ENCODE data around the gene B3GALT4. TPM values are rescaled to one million over a fixed set of nuclear protein-coding genes. Genes with fewer than 3 reads are reported as not detected.
"Not testable (repeated sequence)": the region's sequence is repeated elsewhere in the genome, so short reads cannot be mapped to it uniquely, and the experiment has no call there.

Gene B3GALT4
- total and polyA plus RNA-seq, 11 donors: 7.3 to 13.8 (median 9.0) TPM

DNA sequence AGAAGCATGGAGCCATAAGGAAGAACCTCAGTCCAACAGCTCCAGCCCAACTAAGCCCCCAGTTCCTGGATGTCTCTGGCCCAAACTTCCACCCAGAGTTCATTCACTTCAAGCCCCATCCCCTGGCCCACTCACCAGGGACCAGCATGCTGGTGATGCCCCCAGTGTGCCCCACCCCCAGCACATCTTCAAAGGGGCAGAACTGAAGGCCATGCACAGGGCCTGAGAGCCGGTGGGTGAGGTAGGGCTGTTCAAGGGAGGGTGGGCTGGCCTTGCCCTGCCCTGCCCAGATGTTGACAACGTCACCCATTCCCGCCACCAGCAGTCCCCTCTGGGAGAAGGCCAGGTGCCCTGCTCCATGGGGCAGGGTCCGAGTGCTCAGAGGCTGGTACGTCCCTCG, 3.6 kb downstream of the B3GALT4 start:
- WGBS, 4 donors: 90 to 94% (median 92%) methylated on average over 5 to 6 of the region's 6 CpGs
- H3K9me3 ChIP-seq: no peaks in the 10 kb centered on the region
- H3K27ac ChIP-seq: no peak overlapping the region
- H3K4me3 ChIP-seq: no peak overlapping the region
- TF ChIP-seq, protein P1, sequence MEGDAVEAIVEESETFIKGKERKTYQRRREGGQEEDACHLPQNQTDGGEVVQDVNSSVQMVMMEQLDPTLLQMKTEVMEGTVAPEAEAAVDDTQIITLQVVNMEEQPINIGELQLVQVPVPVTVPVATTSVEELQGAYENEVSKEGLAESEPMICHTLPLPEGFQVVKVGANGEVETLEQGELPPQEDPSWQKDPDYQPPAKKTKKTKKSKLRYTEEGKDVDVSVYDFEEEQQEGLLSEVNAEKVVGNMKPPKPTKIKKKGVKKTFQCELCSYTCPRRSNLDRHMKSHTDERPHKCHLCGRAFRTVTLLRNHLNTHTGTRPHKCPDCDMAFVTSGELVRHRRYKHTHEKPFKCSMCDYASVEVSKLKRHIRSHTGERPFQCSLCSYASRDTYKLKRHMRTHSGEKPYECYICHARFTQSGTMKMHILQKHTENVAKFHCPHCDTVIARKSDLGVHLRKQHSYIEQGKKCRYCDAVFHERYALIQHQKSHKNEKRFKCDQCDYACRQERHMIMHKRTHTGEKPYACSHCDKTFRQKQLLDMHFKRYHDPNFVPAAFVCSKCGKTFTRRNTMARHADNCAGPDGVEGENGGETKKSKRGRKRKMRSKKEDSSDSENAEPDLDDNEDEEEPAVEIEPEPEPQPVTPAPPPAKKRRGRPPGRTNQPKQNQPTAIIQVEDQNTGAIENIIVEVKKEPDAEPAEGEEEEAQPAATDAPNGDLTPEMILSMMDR (IDR thresholded peaks at IDR 0.05): no peak
- TF ChIP-seq POLR2A (IDR thresholded peaks at IDR 0.05): no peak
- H3K27me3 ChIP-seq: no peaks in the 10 kb centered on the region
- intact Hi-C loops (cut with DNase I): no loop called here
- H3K4me1 ChIP-seq: peaks cover 0 to 42% (median 20%) of the 10 kb centered on the region in 12 donors
- ATAC-seq (no peak), DNase-seq (no peak)
- peaks cover 0 to 85% (median 59%) of the 10 kb centered on the region in 9 donors for H3K36me3 ChIP-seq

DNA sequence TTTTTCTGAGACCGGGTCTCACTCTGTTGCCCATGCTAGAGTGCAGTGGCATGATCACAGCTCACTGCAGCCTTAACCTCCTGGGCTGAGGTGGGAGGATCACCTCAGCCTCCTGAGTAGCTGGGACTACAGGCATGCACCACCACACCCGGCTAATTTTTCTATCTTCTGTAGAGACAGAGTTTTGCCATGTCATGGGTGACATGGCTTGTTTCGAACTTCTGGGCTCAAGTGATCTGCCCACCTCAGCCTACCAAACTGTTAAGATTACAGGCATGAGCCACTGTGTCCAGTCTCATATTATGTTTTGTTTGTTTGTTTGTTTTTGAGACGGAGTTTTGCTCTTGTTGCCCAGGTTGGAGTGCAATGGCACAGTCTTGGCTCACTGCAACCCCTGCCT, 8.3 kb downstream of the B3GALT4 start:
- ATAC-seq; intact Hi-C loops (cut with DNase I); H3K27me3 ChIP-seq; H3K9me3 ChIP-seq; DNase-seq; H3K27ac ChIP-seq; H3K4me3 ChIP-seq: not testable (repeated sequence)
- H3K36me3 ChIP-seq: peaks cover 0 to 78% (median 61%) of the 10 kb centered on the region in 9 donors
- peaks cover 0 to 18% (median 14%) of the 10 kb centered on the region in 12 donors for H3K4me1 ChIP-seq
- 83 to 95% (median 88%) methylated on average over 4 of the region's 4 CpGs for WGBS, 4 donors

DNA sequence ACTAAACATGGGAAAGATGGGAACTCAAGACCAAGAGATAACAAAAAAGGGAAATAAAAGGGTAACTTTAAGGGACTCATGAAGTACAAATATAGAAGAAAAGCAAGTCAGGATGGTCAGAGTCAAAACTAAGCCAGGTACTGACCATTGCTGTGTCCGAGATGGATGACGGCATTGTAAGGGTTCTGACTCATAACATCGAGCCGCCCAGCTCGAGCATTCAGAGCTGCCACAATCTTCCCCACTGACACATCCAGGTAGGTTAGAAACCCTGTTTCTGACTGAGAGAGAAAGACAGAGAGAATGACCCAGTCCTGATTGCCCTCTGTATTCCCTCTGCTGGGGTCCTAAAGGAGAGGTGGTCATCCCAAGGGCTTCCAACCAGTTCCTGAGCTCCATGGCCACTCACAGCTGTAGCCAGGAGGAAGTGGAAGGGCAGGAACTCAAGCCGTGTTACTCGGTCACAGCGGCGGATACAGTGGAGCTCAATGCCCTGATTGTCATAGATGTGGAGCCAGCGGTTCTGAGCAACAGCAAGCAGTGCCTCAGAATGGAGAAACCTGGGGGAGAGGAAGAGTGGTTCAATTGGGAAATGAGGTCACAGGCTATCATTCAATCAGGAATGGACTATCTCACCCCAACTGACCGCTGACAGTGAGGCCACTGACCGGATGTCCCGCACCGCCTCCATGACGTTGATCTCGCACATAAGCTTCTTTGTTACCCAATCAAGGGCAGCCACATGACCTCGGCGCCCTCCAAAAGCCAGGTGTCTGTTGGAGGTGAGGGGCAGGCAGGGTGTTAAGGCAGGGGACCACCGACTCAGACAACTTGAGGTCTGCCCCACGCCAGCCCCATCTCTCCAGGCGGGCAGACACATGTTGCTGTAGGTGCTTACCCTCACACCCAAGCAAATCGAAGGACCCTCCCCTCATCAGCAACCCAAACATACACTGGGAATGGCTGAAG, 10.3 kb downstream of the B3GALT4 start:
- Histone ChIP-seq H3K36me3 (peaks cover 0 to 77% (median 64%) of the 10 kb centered on the region in 9 donors), H3K4me3 (peak overlapping the region in 1 of 12 donors; percentile 77), H3K27me3 (no peaks in the 10 kb centered on the region), H3K9me3 (no peaks in the 10 kb centered on the region), H3K4me1 (peaks cover 0 to 25% (median 18%) of the 10 kb centered on the region in 12 donors), H3K27ac (no peak overlapping the region)
- TF ChIP-seq, protein P1 (IDR thresholded peaks at IDR 0.05): no peak
- no peak for TF ChIP-seq POLR2A (IDR thresholded peaks at IDR 0.05)
- 87 to 94% (median 90%) methylated on average over 21 to 22 of the region's 22 CpGs for WGBS, 4 donors
- ATAC-seq (no peak), DNase-seq (no peak)
- intact Hi-C loops (cut with DNase I): no loop called here

DNA sequence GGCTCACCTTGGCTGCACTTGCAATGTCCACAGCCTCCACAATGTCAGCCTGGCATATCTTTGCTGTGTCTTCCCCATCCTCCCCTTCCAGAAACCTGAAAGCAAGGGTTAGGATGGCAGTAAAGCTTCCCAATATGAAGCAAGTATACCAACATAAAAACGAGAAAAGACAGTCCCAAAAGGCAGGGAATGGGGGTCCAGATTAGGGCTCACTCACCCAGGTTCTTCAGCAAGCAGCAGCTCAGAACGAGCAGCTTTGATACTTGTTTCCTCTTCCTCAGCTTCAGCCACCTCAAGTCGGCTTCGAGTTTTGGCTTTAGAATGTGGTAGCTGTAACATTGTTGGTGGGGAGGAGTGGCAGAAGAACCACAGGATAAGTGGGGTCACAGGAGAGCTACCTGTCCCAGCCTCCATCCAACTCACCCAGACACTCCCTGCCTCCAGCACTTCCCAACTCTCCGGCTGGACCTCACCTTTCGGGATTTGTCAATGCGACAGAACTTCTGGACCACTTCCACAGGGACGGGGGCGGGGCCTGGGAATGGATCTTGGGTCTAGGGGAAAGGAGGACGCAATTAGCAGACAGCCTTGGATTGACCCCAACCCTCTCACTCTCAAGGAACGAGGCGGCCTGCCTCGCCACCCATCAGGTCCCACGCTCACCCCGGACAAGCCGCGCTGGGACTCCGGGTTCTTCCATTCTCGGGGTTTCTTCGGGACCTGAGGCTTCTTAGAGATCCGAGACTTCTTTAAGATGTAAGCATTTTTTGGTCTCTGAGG, 11.4 kb downstream of the B3GALT4 start:
- peak overlapping the region in 11 of 12 donors; percentile 48 to 89 (median 81) for H3K27ac ChIP-seq
- peaks cover 0 to 25% (median 18%) of the 10 kb centered on the region in 12 donors for H3K4me1 ChIP-seq
- intact Hi-C loops (cut with DNase I): loop anchor here in 1 of 10 donors (2.0 kb wide), 1 partner anchor 16 kb away; the partner anchor contains the start of gene RPS18
- no peaks in the 10 kb centered on the region for H3K9me3 ChIP-seq
- H3K4me3 ChIP-seq: peak overlapping the region; percentile 60 to 90 (median 73)
- no peak for ATAC-seq
- DNase-seq: no peak
- 13 to 19% (median 13%) methylated on average over 17 to 21 of the region's 21 CpGs for WGBS, 4 donors
- no peaks in the 10 kb centered on the region for H3K27me3 ChIP-seq
- H3K36me3 ChIP-seq: peaks cover 0 to 77% (median 64%) of the 10 kb centered on the region in 9 donors
- TF ChIP-seq, protein P1 (IDR thresholded peaks at IDR 0.05): no peak
- TF ChIP-seq POLR2A (IDR thresholded peaks at IDR 0.05): no peak
